Suprapubic skin (tissue), 3 donors: ENCODE data around the gene SERPINB10.

Experiments
- CTCF ChIP-seq, 2 donors: fragments of 200-600 bp in 1 of 2; fragments of 450-650 bp in 1 of 2; sonication (generic) in 1 of 2; IDR thresholded peaks; one replicate each; pipeline ENCODE4 v1.5.1; 2016 to 2019; ENCODE audit warnings: antibody characterized with exemption in 2 of 2, mild to moderate bottlenecking in 1 of 2, moderate library complexity in 1 of 2
- POLR2A ChIP-seq, 2 donors: fragments of 450-650 bp; IDR thresholded peaks; one replicate each; pipeline ENCODE4 v1.6.1; 2017; ENCODE audit warnings: antibody characterized with exemption in 2 of 2, mild to moderate bottlenecking in 2 of 2, moderate library complexity in 2 of 2

GRCh38 chr18:63961435-63961980 is 53.8 kb downstream of the SERPINB10 start:
- TF ChIP-seq CTCF (IDR thresholded peaks at IDR 0.05) (no peak), POLR2A (IDR thresholded peaks at IDR 0.05) (no peak)
